NB4 (cell line): ENCODE data around the gene CASZ1.

ENCODE experiments used
- CTCF ChIP-seq: IDR thresholded peaks from one replicate; pipeline ENCODE4 v1.5.1; 2012; ENCODE audit warnings: low read depth, low read length
- MYC ChIP-seq: IDR thresholded peaks from 2 replicates; pipeline ENCODE4 v1.6.1; 2011; ENCODE audit warnings: low read depth, low read length
- POLR2A ChIP-seq: IDR thresholded peaks from 2 replicates; pipeline ENCODE4 v1.6.1; 2011; ENCODE audit warnings: mild to moderate bottlenecking; ENCODE audit not compliant: insufficient read length; ENCODE audit errors: extremely low read depth

GRCh38 chr1:10741696-10742095, 54.8 kb downstream of the CASZ1 start:
- TF ChIP-seq MYC: no peak
- no peak for TF ChIP-seq CTCF
- TF ChIP-seq POLR2A: no peak
